DMS 273 (cell line): ENCODE data around the gene IGLON5.

Experiments
- DNase-seq: peaks from one replicate; lab custom pipeline; 2025; ENCODE audit not compliant: unreplicated experiment; lab: John Stamatoyannopoulos, UW

IGLON5 gene

GRCh38 chr19:51338563-51339312 is 27.3 kb downstream of the IGLON5 start:
- DNase-seq, result peak; percentile 90

DNA sequence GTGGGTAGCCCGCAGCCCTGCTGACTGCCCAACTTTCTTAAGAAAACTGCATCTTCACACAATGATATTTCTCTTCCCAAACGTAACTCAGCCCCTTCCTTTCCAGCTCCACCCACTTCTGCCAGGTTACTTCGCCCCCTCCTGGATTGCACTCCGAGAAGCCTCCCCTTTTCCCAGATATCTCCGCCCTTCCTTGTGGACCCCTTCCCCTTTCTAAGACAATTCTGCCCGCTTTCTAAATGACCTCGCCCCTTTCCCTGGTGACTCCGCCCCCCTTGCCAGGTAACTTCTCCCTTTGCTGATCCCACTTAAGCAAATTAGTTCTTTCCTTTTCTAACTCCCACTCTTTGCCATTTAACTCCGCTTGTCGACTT is 27.9 kb downstream of the IGLON5 start:
- DNase-seq, result no peak

DNA sequence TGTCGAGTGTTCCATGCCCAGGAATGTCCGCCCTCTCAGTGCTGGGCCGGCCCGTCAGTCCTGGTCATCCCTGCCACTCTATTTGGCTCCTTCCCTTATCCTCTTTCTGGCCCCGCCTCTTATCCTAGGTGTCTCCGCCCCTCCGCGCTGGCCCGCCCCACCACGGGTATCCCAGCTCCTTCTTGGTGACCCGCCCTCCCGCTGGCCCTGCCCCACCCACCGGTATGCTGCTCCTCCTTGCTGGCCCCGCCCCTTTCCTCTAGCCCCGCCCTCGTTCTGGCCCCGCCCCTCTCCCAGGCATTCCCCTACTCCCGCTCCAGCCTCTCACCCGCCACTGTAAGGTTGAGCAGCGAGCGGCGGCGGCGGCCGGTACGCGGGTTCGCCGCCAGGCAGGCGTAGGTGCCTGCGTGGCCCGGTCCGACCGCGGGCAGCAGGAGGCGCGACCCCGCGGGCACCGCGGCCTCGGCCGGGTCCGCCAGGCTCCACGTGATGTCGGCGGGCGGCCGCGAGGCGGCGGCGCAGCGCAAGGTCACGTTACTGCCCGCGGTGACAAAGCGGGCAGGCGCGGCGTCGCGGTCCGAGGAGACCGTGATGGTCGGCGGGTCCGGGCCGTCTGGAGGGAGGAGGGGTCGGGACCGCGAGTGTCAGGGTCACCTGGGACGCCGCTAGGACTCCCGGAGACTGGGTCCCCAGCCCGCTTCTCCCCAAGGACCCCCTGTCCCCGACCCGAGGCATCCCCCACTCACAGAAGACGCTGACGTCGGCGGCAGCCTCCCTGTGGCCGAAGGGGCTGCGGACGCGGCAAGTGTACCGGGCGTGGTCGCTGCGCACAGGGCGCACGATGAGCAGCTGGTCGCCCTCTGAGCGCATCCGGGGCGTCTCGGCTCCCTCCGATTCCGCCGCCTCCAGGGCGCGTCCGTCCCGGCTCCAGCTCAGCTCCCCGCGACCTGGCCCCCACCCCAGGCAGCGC is 28.5 kb downstream of the IGLON5 start:
- peak; percentile 94 for DNase-seq

- no peak for DNase-seq
Observed at GRCh38 chr19:51341066-51341465, 29.6 kb downstream of the IGLON5 start.

DNA sequence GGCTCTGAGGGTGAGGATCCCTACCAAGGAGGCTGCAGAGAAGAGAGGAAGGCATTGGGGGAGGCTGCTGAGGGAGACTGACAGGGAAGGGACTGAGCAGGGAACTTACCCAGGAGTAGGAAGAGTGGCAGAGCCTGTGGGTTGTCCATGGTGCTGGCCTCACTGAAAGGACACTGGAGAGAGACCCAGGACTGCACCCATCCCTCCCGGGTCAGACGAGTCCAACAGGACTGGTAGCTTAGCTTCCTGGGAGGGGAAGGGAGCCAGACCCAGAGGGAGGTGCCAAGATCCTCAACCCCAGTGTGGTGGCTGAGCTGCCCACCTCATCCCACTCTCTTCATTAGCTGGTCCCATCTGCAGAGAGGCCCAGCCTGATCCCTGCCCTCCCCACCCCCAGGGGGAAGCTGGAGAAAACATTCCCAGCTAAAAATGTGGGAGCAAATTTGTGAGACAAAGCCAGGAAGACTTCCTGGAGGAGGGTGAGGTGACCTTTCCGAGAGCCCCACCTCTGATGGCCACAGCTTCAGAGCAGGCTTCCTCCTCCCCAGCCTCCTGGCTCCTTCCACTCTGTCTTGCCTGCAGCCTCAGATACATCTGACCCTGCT is 30.6 kb downstream of the IGLON5 start, which contains the start of gene VSIG10L:
Gene VSIG10L, minus strand, starts transcription at position 164 of the 605 bp plus-strand sequence. Its CDS starts 15 bp downstream, at position 149.
- no peak for DNase-seq

GRCh38 chr19:51342631-51343569 is 31.5 kb downstream of the IGLON5 start:
- no peak for DNase-seq

- no peak for DNase-seq
Observed at GRCh38 chr19:51345076-51345620, 33.7 kb downstream of the IGLON5 start.

GRCh38 chr19:51346742-51347141 is 35.3 kb downstream of the IGLON5 start:
- DNase-seq, result no peak

- no peak for DNase-seq
Observed at GRCh38 chr19:51347209-51347928, 35.9 kb downstream of the IGLON5 start.

- no peak for DNase-seq
Observed at GRCh38 chr19:51351266-51351990, 40.0 kb downstream of the IGLON5 start.

GRCh38 chr19:51352783-51353360 is 41.4 kb downstream of the IGLON5 start:
- DNase-seq, result no peak

- DNase-seq, result no peak
Observed at GRCh38 chr19:51354103-51354741, 42.8 kb downstream of the IGLON5 start.

- DNase-seq, result no peak
Observed at GRCh38 chr19:51354742-51355148, 43.3 kb downstream of the IGLON5 start.

DNA sequence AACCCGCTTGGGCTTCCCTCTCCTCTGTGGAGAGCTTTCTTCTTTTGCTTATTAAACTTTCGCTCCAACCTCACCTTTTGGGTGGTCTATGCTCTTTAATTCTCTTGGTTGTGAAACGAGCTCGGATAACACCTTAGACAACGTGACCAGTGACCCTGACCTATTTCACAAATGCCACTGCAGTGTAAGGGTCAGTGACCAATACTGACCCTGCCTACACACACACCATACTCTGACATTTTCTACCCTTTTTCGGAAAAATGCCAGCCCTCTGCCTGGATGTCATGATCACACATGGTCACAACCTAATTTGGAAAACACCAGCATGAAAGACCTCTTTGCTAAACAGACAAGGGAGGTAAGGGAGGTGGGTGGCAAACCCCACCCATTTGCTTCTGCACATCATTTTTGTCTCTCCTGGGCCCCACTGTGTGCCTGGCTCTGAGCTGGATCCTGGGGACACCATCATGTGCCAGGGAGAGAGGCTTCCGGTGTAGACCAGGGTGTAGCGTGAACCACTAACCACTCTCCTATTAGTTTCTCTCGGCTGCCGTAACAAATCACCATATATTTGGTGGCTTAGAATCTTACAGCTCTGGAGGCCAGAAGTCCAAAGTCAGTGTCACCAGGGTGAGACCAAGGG is 44.8 kb downstream of the IGLON5 start:
- DNase-seq, result no peak

- no peak for DNase-seq
Observed at GRCh38 chr19:51357952-51358351, 46.5 kb downstream of the IGLON5 start.

GRCh38 chr19:51359294-51359693 is 47.9 kb downstream of the IGLON5 start:
- DNase-seq, result no peak

GRCh38 chr19:51361239-51361638 is 49.8 kb downstream of the IGLON5 start:
- DNase-seq, result no peak
